Neural progenitor cell (in vitro differentiated cells): ENCODE results near the gene GPR150. TPM values are rescaled to one million over a fixed set of nuclear protein-coding genes. Genes with fewer than 3 reads are reported as not detected.

Source experiments
- DNase-seq: peaks from one replicate; pipeline ENCODE4 v3.0.0-alpha.2; 2016; ENCODE audit warnings: low spot score
- H2AFZ ChIP-seq: fragments of 200-600 bp; sonication (generic); replicated peaks from 2 replicates; pipeline ENCODE4 v1.6.1; 2016; ENCODE audit warnings: antibody characterized with exemption
- H3F3A ChIP-seq: fragments of 200-600 bp; sonication (generic); 2 replicates; pipeline ENCODE4 v1.6.1; 2016; ENCODE audit warnings: antibody characterized with exemption, low read depth
- H3K27ac ChIP-seq: fragments of 200-600 bp; sonication (generic); 2 replicates; pipeline ENCODE4 v1.5.1; 2016; ENCODE audit warnings: mild to moderate bottlenecking
- H3K27me3 ChIP-seq: fragments of 200-600 bp; sonication (generic); 2 replicates; pipeline ENCODE4 v1.6.1; 2016; ENCODE audit warnings: mild to moderate bottlenecking, moderate library complexity
- H3K36me3 ChIP-seq: fragments of 200-600 bp; sonication (generic); 2 replicates; pipeline ENCODE4 v1.5.1; 2016
- H3K4me1 ChIP-seq: fragments of 200-600 bp; sonication (generic); 2 replicates; pipeline ENCODE4 v1.6.1; 2016; ENCODE audit warnings: mixed run types
- H3K4me2 ChIP-seq: fragments of 200-600 bp; sonication (generic); 2 replicates; pipeline ENCODE4 v1.6.1; 2016
- H3K4me3 ChIP-seq: fragments of 200-600 bp; sonication (generic); 2 replicates; pipeline ENCODE4 v1.5.1; 2016
- H3K79me2 ChIP-seq: fragments of 200-600 bp; sonication (generic); 2 replicates; pipeline ENCODE4 v1.6.1; 2016; ENCODE audit warnings: low read depth
- H3K9ac ChIP-seq: fragments of 200-600 bp; sonication (generic); 2 replicates; pipeline ENCODE4 v1.6.1; 2016
- H3K9me3 ChIP-seq: fragments of 200-600 bp; sonication (generic); 2 replicates; pipeline ENCODE4 v1.5.1; 2016; ENCODE audit warnings: low read depth
- H4K20me1 ChIP-seq: fragments of 200-600 bp; sonication (generic); 2 replicates; pipeline ENCODE4 v1.6.1; 2016; ENCODE audit warnings: low read depth
- H3K27ac Mint-ChIP-seq: 3 replicates; pipeline ENCODE4 v1.8.0; 2021; ENCODE audit warnings: mixed read lengths
- H3K27me3 Mint-ChIP-seq: 2 replicates; pipeline ENCODE4 v1.8.0; 2022; ENCODE audit warnings: low read depth, mild to moderate bottlenecking, inconsistent platforms, moderate library complexity, mixed read lengths; ENCODE audit not compliant: insufficient read depth
- H3K36me3 Mint-ChIP-seq: 3 replicates; pipeline ENCODE4 v1.8.0; 2021; ENCODE audit warnings: mixed read lengths
- H3K4me1 Mint-ChIP-seq: 3 replicates; pipeline ENCODE4 v1.8.0; 2021; ENCODE audit warnings: mixed read lengths
- H3K4me3 Mint-ChIP-seq: 3 replicates; pipeline ENCODE4 v1.8.0; 2021; ENCODE audit warnings: mild to moderate bottlenecking, moderate library complexity, mixed read lengths
- H3K9me3 Mint-ChIP-seq: 3 replicates; pipeline ENCODE4 v1.8.0; 2020; ENCODE audit warnings: mixed read lengths
- EZH2 ChIP-seq: fragments of 200-600 bp; sonication (generic); IDR thresholded peaks from 2 replicates; pipeline ENCODE4 v1.6.1; 2017; ENCODE audit warnings: antibody characterized with exemption, mild to moderate bottlenecking, moderate library complexity
- EZH2phosphoT487 ChIP-seq: fragments of 200-600 bp; sonication (generic); IDR thresholded peaks from 2 replicates; pipeline ENCODE4 v1.6.1; 2017; ENCODE audit warnings: antibody characterized with exemption
- total RNA-seq: library from RNA; depleted of rRNA; stranded (reverse); fragments of >200 nt; gene quantifications from 2 replicates; pipeline ENCODE4 v1.2.3, GENCODE V29; 2015; ENCODE audit warnings: low replicate concordance
- TF ChIP-seq, protein P1 (sequence below): fragments of 200-600 bp; sonication (generic); IDR thresholded peaks from 2 replicates; pipeline ENCODE4 v1.5.1; 2017; ENCODE audit warnings: antibody characterized with exemption, mild to moderate bottlenecking

Gene GPR150
- total RNA-seq, 1 donor from 2014 or later = not detected

DNA sequence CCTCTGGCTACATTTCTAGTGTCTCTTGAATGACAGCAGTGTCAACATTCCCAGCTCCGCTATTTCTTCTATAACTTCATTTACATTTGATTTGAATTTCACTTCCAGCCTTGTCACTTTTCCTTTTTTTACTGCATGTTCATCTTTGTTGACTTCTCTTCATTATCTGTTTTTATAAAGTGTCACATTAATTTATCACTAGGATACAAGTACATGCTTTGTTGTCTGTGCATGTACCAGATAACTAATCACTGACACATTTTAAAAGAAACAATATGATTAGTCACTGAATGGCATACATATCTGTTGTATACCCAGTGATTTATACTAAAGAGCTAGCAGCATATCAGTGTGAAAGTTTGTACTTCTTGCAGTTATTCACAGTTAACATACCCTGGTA, 35.9 kb upstream of the GPR150 start:
- no peak overlapping the region for H3K9ac ChIP-seq
- H3K27me3 ChIP-seq = no peaks in the 10 kb centered on the region
- peaks cover 3% of the 10 kb centered on the region for H3K4me1 ChIP-seq
- H3K4me3 ChIP-seq = no peak overlapping the region
- no peak for DNase-seq
- H3F3A ChIP-seq = no peaks in the 10 kb centered on the region
- H3K9me3 ChIP-seq = no peaks in the 10 kb centered on the region
- no peak overlapping the region for H3K4me2 ChIP-seq
- peaks cover 2% of the 10 kb centered on the region for H3K36me3 Mint-ChIP-seq
- H3K27ac ChIP-seq = no peak overlapping the region
- H3K27me3 Mint-ChIP-seq = no peaks in the 10 kb centered on the region
- H3K27ac Mint-ChIP-seq = no peak overlapping the region
- TF ChIP-seq, protein P1, sequence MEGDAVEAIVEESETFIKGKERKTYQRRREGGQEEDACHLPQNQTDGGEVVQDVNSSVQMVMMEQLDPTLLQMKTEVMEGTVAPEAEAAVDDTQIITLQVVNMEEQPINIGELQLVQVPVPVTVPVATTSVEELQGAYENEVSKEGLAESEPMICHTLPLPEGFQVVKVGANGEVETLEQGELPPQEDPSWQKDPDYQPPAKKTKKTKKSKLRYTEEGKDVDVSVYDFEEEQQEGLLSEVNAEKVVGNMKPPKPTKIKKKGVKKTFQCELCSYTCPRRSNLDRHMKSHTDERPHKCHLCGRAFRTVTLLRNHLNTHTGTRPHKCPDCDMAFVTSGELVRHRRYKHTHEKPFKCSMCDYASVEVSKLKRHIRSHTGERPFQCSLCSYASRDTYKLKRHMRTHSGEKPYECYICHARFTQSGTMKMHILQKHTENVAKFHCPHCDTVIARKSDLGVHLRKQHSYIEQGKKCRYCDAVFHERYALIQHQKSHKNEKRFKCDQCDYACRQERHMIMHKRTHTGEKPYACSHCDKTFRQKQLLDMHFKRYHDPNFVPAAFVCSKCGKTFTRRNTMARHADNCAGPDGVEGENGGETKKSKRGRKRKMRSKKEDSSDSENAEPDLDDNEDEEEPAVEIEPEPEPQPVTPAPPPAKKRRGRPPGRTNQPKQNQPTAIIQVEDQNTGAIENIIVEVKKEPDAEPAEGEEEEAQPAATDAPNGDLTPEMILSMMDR = no peak
- TF ChIP-seq EZH2phosphoT487 (no peak), EZH2 (no peak)
- no peak overlapping the region for H3K4me3 Mint-ChIP-seq
- no peak overlapping the region for H2AFZ ChIP-seq
- H4K20me1 ChIP-seq = no peaks in the 10 kb centered on the region
- no peaks in the 10 kb centered on the region for H3K36me3 ChIP-seq
- H3K4me1 Mint-ChIP-seq = no peaks in the 10 kb centered on the region
- H3K79me2 ChIP-seq = no peaks in the 10 kb centered on the region
- H3K9me3 Mint-ChIP-seq = no peaks in the 10 kb centered on the region

DNA sequence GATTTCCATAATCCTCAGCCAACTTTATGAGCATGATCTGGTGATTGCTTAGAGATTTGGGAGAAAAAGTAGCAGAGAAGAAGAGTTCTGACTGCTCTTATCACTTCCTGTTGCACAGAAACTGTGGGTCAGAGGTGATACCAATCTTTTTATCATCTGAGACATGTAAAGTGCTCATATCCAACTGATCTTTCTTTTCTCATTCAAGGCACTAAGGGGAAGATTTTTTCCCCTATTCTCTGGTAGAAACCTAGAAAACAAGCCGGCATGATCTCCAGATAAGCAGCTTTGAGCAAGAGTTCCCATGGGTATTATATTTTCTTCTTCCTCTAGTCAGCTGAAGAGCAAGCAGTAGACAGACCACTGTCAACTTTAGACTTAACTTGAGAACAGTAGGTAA, 29.0 kb upstream of the GPR150 start:
- H3K4me1 ChIP-seq = no peaks in the 10 kb centered on the region
- H3K4me1 Mint-ChIP-seq = no peaks in the 10 kb centered on the region

DNA sequence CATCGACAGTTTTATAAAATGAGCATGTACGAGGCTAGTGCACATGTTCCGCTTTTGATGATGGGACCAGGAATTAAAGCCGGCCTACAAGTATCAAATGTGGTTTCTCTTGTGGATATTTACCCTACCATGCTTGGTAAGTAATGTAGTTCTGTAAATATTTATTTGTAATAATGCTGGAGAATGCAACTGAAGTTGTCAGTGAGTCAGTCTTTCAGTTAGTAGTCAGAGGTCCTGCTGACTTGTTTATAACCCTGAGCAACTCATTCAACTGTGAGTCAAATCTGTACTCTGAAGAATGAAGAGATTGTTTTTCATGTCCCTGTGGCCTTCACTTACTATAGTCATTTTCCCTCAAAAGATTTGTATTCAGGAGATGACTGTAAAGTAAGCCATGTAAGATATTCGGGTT, 28.4 kb upstream of the GPR150 start:
- Histone ChIP-seq H3K27me3 (no peaks in the 10 kb centered on the region), H3K4me1 (no peaks in the 10 kb centered on the region), H3K4me2 (no peak overlapping the region), H2AFZ (no peak overlapping the region), H3K79me2 (no peaks in the 10 kb centered on the region), H3K36me3 (no peaks in the 10 kb centered on the region), H3K4me3 (no peak overlapping the region), H3K27ac (no peak overlapping the region), H3K9ac (no peak overlapping the region), H4K20me1 (no peaks in the 10 kb centered on the region), H3F3A (no peaks in the 10 kb centered on the region), H3K9me3 (no peaks in the 10 kb centered on the region)
- H3K9me3 Mint-ChIP-seq = no peaks in the 10 kb centered on the region
- H3K4me1 Mint-ChIP-seq = no peaks in the 10 kb centered on the region
- H3K27me3 Mint-ChIP-seq = no peaks in the 10 kb centered on the region
- H3K27ac Mint-ChIP-seq = no peak overlapping the region
- no peak overlapping the region for H3K4me3 Mint-ChIP-seq
- DNase-seq = no peak
- no peak for TF ChIP-seq EZH2
- no peak for TF ChIP-seq EZH2phosphoT487
- TF ChIP-seq, protein P1 = no peak
- H3K36me3 Mint-ChIP-seq = peaks cover 2% of the 10 kb centered on the region

More for the DNA sequence above, 29.0 kb upstream of the GPR150 start:
- no peak overlapping the region for H3K4me2 ChIP-seq
- H3K27me3 Mint-ChIP-seq = no peaks in the 10 kb centered on the region
- no peak overlapping the region for H3K9ac ChIP-seq
- no peak overlapping the region for H2AFZ ChIP-seq
- no peak for DNase-seq
- no peaks in the 10 kb centered on the region for H3K36me3 ChIP-seq
- H3K79me2 ChIP-seq = no peaks in the 10 kb centered on the region
- peaks cover 2% of the 10 kb centered on the region for H3K36me3 Mint-ChIP-seq
- no peaks in the 10 kb centered on the region for H3K9me3 ChIP-seq
- no peaks in the 10 kb centered on the region for H3K9me3 Mint-ChIP-seq
- H3F3A ChIP-seq = no peaks in the 10 kb centered on the region
- no peak overlapping the region for H3K27ac ChIP-seq
- H3K4me3 Mint-ChIP-seq = no peak overlapping the region
- no peak overlapping the region for H3K4me3 ChIP-seq
- no peaks in the 10 kb centered on the region for H3K27me3 ChIP-seq
- H3K27ac Mint-ChIP-seq = no peak overlapping the region
- TF ChIP-seq, protein P1 = no peak
- no peak for TF ChIP-seq EZH2
- TF ChIP-seq EZH2phosphoT487 = no peak
- no peaks in the 10 kb centered on the region for H4K20me1 ChIP-seq
